ENCODE results near the gene PCSK4. TPM values are rescaled to one million over a fixed set of nuclear protein-coding genes. Genes with fewer than 3 reads are reported as not detected.

PCSK4 gene
- total and polyA plus RNA-seq, 9 of the 15 experiments (the other 6 are each of a cell fraction or from before 2014, with no cell fraction given), result 0.01 to 9.1 (median 2.1) TPM; not detected in 1

- TF ChIP-seq MBD1 (CRISPR knock-in tag; IDR thresholded peaks at IDR 0.05) (no peak), PRMT5 (CRISPR knock-in tag; IDR thresholded peaks at IDR 0.05) (no peak), ZNF79 (CRISPR knock-in tag; IDR thresholded peaks at IDR 0.05; ENCODE audit: low read depth) (no peak), RFX7 (CRISPR knock-in tag; IDR thresholded peaks at IDR 0.05) (no peak), SIN3B (IDR thresholded peaks at IDR 0.05; ENCODE audit: low read depth) (peak; percentile 51; the same call in 1 of the 2 replicates), FOXA1 (IDR thresholded peaks at IDR 0.05; ENCODE audit: borderline replicate concordance) (no peak), ZSCAN29 (IDR thresholded peaks at IDR 0.05) (no peak), KLF10 (CRISPR knock-in tag; IDR thresholded peaks at IDR 0.05) (no peak), ZC3H4 (CRISPR knock-in tag; IDR thresholded peaks at IDR 0.05; ENCODE audit: borderline replicate concordance) (no peak), EGR1 (conservative IDR thresholded peaks at IDR 0.05) (peak; percentile 96), ZNF165 (CRISPR knock-in tag; IDR thresholded peaks at IDR 0.05; ENCODE audit: borderline replicate concordance) (no peak), LCOR (CRISPR knock-in tag; IDR thresholded peaks at IDR 0.05) (peak; percentile 87), THRB (CRISPR knock-in tag; conservative IDR thresholded peaks at IDR 0.05) (0 out of 2 replicates have a peak, but pooled peaks have one; percentile 48), XRCC3 (IDR thresholded peaks at IDR 0.05) (no peak), IRF2 (CRISPR knock-in tag; IDR thresholded peaks at IDR 0.05) (no peak), ZNF518B (CRISPR knock-in tag; IDR thresholded peaks at IDR 0.05) (no peak), TBP (optimal IDR thresholded peaks at IDR 0.05; ENCODE audit: low read depth, low read length) (peak; percentile 65), RUNX1 (IDR thresholded peaks at IDR 0.05; ENCODE audit: low read depth) (peak; percentile 57; the same call in 1 of the 2 replicates), CBX2 (IDR thresholded peaks at IDR 0.05; ENCODE audit: insufficient read depth, low read length, poor library complexity, severe bottlenecking) (no peak), HLTF (IDR thresholded peaks at IDR 0.05) (0 out of 2 replicates have a peak, but pooled peaks have one; percentile 45), CREBBP (IDR thresholded peaks at IDR 0.05; ENCODE audit: low read depth, low read length) (no peak), PREB (CRISPR knock-in tag; IDR thresholded peaks at IDR 0.05) (no peak), SRSF7 (optimal IDR thresholded peaks at IDR 0.05; ENCODE audit: low read depth, low read length) (no peak)
Measured at GRCh38 chr19:1478934-1479707, 11.0 kb downstream of the PCSK4 start, which contains the start of gene C19orf25 (continued).
